Embryonic facial prominence (tissue), 1 donor: Measurements from ENCODE around the gene PKP3.

ENCODE experiments used
- DNase-seq: peaks from one replicate; pipeline ENCODE4 v3.0.0-alpha.2; 2016; ENCODE audit errors: extremely low spot score

PKP3 gene

DNA sequence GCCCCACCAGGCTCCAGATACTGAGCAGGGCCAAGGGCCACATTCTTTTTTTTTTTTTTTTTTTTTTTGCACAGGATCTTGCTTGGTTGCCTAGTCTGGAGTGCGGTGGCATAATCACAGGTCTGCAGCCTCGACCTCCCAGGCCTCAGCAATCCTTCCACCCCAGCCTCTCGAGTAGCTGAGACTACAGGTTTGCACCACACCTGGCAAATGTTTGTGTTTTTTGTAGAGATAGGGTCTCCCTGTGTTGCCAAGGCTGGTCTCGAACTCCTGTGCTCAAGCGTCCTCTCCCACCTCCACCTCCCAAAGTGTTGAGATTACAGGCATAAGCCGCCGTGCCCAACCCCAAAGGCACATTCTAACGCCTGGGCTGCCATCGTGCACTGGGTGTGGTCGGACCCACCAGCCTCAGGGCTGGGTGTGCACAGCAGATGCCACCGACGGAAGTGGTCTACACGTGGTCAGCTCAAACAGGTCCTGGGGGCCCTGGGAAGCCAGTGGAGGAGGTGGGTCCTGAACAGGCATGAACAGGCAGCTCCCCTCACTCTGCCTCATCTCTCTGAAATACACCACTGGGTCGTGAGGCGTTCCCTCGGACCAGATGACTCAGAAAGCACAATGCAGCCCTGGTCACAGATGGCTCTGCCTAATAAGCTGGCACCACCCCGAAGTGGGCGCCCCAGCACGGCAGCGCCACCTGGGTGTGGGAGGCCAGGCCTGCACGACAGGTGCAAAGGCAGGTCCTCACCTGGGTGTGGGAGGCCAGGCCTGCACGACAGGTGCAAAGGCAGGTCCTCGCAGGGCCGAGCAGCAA is 29.9 kb upstream of the PKP3 start:
- no peak for DNase-seq

DNA sequence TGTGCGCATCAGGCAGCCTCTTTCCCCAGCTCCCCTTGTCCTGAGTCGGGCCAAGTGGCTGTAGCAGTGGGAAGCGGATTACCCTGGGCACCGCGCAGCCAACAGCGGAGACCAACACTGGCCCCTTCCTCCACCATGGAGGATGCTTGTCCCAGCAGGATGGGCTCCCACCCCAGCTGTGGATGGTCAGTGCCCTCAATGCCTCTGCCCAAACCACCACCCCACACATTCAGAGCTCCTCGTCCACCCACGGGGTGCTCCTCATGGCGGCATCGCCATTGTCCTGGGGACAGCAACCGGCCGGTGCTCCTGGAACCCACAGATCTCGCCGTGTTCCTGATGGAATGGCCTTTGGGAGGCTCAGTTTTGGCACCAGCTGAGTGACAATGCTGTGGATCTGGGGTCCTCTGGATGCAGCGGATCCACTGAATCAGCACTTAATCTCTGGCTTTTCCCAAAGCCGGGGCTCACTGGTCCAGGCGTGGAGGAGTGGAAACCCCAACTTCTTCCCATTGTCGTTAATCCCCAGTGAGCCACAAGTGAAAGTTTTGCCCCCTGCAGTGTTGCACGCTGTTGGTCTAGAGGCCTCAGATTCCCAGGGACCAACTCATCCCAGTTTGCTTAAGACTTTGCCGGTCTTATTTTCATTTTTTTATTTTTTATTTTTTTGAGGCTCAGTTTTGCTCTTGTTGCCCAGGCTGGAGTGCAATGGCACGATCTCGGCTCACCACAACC is 28.9 kb upstream of the PKP3 start:
- no peak for DNase-seq

DNA sequence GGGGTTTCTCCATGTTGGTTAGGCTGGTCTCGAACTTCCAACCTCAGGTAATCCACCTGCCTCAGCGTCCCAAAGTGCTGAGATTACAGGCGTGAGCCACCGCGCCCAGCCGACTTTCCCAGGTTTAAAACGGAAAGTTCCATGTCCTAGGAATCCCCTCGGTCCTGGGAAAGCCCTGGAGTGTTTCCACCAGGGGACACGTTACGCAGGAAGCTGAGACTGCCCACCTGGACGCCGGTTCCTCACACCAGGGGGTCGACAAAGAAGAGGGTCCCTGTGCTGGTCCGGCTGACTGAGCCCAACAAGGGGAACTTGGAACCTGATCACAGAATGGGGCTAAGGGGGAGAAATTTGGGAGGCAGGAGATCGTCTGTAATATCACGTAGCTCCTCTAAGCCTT is 28.2 kb upstream of the PKP3 start:
- DNase-seq = no peak

DNA sequence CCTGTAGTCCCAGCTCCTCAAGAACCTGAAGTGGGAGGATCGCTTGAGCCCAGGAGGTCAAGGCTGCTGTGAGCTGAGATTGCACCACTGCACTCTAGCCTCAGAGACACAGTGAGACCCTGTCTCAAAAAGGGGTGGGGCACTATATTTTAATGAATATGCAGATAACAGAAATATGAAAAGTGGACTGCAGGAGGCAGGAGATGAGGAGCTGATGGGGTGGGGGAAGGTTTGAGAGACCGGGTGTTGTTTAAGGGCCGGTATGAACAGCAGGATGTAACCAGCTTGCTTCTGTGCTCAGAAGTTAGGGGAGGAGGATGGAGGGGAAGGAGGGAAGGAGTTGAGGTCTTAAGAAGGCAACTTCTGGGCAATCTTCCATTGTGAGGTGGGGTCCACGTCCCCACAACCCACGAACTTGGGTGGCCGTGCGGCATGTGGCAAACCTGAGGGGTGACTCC is 26.0 kb upstream of the PKP3 start:
- no peak for DNase-seq

DNA sequence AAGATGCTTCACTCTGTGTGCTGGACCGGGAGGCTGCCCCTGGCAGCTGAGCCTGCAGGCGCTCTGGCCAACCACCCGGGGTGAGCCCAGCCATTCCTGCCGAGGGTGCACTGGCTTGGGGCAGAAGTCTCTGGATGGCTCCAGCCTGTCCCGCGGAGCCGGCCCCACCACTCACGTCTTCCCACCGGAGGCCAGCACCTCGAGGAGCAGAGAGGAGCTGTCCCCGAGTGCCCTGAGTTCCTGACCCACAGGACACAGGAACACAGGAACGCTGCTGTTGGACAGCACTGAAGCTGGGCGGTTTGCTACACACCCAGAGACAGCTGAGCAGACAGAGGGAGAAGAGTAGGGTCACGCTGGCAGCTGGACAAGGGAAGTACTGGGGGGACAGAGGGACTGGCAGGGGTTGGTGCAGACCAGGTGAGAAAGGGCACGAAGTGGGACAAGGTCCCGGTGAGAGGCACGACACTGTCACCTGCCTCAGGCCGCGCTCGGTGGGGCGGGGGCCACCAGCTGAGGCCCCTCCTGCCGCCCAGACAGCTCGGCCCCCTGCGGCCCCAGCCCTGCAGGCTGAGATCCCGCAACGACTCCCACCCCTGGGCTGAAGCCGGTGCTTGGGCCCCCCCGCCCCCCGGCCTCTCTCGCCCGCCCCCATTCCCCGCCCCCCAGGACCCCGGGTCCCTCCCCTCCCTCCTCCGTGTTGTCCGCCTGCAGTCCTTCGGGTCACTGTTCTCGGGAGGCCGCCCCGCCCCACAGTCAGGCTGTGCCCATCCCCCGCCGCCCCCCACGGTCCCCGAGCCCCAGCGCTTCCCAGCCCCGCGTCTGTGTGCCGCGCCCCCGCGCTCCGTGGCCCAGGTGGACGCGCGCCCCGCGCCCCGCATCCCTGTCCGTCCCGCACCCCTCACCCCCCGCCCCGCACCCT is 25.3 kb upstream of the PKP3 start:
- DNase-seq = no peak

DNA sequence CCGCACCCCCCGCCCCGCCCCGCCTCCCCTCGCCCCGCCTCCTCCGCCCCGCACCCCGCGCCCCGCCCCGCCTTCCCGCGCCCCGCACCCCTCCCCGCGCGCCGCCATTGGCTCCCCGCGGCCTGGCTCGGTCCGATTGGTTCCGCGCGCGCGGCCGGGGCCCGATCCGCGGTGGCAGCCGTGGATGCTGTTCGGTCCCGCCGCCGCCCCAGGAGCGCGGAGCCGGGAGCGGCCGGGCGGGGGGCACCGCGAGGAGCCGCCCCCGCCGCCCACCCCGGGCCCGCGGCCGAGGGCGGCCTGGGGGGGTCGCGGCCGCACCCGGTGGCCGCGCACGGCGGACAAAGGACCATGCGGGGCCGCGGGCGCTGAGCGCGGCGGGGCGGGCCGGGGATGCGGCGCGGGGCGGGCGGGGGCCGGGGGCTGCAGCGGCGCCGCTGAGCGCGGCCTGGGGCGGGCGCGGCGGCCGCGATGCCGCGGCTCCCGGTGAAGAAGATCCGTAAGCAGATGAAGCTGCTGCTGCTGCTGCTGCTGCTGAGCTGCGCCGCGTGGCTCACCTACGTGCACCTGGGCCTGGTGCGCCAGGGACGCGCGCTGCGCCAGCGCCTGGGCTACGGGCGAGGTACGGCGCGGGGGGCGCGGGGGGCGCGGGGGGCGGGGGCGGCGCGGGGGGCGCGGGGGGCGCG is 24.5 kb upstream of the PKP3 start, which contains the start of gene B4GALNT4:
TSS of gene B4GALNT4 (plus strand) at position 164 of the 683 bp plus-strand sequence. CDS start at position 469, 305 bp downstream.
- DNase-seq = no peak

DNA sequence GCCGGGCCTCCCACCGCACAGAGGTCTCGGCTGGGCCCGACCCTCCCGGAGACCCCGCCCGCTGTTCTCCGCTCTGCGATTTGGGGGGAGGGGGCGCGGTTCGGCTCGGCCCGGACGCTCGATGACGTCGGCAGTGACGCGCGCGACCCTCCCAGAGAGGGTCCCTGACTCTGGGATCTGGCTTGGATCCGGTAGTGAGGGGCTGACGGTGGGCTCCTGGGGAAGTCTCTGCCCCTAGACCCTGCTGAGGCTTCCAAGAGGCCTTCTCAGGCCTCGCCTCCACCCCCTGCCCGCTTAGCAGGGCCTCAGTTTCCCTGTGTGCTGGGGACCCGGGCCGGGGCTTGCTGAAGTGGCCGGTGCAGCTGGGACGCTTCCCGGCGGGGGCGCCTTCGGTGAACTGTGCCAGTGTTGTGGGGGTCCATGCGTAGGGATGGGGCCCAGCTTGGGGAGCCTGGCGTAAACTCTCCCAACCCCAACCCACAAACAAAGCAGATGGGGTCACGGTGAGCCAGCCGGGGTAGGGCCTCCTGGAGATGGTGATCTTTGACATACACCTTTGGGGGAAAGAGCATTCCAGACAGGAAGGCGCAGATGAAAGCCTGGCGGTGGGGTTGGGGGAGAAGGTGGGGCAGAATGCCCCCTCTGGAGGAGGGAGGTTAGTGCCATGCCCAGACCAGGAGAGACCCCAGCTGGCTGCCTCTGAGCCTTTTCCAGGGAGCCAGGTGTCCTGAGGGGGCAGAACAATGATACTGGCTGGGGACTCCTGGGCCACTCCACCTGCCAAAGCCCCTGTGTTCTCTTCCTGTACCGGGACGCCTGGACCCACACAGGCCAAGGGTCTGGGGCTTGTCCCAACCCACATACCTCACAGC is 23.7 kb upstream of the PKP3 start:
- DNase-seq = no peak

DNA sequence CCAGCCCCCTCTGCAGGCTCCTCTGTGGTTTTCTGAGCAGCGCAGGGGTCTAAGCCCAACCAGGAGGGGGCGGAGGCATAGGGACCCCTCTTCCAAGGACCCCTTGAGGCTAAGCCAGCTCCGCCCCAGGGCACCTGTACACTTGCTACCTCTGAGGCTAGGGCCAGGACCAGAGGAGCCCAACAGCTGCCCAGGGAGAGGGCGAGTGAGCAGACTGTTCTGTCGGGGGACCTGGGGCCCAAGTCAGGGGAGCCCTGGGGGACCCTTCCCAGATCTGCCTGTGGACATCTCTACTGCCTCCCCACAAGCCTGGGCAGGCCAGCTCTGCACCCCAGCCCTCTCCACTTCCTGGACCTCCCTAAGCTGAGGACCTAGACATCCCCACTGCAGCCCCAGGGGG is 23.0 kb upstream of the PKP3 start:
- no peak for DNase-seq

DNA sequence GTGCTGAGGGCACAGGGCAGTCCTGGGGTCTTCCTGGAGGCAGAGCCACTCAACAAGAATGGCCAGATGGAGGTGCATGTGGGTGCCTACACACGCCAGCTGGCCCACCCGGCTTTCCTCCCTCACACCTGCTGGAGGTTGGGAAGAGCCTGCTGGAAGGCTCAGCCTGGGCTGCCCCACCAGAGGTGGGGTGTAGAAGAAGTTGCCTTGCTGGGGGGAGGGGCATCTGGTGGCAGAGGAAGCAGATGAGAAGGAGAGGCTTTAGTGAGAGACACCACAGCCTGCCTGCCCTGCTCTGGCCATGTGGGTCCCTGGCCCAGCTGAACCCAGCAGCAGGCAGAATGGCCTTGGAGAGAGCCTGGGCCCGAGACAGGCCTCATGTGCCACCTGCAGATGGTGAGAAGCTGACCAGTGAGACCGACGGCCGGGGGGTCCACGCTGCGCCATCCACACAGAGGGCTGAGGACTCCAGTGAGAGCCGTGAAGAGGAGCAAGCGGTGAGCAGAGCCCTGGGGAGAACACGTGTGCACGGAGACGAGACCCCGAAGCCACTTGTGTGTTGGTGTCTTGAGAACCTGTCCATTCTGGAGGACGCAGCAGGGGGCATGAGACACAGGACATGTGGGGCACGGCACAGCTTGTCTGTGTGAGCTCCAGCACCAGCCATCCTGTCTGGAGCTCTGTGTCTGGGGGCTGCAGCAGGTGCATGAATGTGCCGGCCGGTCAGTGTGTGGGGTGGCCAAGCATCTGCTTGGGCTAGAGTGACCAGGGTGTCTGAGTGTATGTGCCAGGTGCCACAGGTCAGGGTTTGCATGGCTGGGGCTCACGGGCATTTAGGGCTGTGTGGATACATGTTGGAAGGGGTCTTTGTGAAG is 22.1 kb upstream of the PKP3 start:
- no peak for DNase-seq

DNA sequence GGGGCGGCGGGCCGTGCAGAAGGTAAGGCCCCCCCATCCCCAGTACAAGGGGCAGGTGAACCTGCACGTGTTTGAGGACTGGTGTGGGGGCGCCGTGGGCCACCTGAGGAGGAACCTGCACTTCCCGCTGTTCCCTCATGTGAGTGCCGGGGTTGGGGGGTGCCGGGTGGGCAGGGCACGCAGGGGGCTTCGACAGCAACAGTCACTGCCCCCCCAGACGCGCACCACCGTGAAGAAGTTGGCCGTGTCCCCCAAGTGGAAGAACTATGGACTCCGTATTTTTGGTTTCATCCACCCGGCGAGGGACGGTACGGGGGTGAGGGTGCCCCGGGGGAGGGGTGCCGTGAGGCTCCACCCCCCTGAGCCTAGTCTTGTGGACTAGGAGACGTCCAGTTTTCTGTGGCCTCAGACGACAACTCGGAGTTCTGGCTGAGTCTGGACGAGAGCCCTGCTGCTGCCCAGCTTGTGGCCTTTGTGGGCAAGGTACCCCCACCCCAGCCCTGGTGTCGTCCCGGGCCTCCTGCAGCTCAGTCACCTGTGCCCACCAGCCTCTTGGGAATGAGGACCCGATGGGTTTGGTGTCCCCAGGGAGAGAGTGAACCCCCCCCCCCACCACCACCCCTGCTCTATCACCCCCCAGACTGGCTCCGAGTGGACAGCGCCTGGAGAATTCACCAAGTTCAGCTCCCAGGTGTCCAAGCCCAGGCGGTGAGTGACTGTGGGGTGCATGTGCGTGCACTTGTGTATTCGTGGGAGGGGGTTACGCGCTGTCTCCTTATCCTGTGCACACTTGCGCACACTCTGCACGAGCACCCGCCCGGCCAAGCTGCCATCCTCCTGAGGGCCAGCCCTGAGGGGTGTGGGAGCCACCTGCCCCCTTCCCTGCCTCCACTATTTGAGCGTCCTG is 20.9 kb upstream of the PKP3 start:
- no peak for DNase-seq

DNA sequence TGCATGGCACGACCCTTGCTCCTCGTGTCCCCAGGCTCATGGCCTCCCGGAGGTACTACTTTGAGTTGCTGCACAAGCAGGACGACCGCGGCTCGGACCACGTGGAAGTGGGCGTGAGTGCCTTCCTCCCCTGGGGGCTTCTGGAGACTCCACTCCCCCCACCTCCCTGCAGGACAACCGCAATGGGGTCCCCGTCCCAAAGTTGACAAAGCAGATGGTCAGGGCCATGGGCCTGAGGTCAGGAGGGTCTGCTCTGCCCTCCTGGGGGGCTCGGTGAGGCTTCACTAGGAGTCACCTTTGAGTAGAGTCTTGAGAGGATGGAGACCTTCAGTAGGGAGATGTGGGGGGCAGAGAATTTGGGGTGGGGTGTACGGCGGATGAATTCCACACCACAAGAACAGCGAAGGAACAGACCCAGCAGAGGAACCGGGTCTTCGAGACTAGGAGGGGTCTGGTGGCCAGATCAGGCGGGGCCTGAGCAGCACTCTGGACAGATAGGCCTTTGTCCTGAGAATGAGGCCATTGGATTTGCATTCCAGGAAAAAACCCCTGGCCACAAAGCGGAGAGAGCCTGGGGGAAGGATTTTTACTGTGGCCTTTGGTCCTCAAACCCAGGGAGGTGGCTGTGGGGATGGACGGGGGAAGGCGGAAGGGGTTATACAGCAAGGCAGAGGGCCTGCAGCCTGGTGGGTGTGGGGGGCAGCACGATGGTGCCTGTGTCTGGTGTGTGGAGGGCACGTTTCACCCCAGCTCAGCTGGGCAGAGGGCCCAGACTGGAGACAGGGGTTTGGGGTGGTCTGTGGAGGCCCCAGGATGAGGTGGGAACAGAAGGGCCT is 20.1 kb upstream of the PKP3 start:
- DNase-seq = no peak

DNA sequence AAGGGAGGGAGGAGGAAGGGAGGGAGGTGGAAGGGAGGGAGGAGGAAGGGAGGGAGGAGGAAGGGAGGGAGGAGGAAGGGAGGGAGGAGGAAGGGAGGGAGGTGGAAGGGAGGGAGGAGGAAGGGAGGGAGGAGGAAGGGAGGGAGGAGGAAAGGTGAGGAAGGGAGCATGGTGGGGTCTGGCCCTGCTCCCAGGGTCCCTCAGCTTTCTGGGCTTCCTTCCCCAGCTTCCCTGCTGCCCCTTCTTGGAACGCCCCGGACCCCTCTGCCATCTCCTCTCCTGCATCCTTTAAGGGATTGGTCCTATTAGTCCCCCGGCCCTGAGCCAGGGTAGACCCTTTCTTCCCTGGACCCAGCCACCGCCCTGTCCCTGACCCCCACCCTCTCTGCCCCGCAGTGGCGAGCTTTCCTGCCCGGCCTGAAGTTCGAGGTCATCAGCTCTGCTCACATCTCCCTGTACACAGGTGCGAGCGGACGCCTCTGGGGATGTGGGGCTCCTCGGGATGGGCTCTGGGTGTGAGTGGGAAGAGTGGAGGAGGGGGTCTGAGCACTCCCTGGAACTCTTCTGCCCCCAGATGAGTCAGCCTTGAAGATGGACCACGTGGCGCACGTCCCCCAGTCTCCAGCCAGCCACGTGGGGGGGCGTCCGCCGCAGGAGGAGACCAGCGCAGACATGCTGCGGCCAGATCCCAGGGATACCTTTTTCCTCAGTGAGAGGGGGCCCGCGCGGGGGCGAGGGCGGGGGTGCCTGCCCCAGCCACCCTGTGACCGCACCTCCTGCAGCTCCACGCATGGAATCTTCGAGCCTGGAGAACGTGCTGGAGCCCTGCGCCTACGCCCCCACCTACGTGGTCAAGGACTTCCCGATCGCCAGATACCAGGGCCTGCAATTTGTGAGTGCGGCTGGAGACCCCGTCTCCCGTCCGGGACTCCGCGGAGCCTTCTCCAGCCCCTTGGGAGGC is 18.7 kb upstream of the PKP3 start:
- no peak for DNase-seq

DNA sequence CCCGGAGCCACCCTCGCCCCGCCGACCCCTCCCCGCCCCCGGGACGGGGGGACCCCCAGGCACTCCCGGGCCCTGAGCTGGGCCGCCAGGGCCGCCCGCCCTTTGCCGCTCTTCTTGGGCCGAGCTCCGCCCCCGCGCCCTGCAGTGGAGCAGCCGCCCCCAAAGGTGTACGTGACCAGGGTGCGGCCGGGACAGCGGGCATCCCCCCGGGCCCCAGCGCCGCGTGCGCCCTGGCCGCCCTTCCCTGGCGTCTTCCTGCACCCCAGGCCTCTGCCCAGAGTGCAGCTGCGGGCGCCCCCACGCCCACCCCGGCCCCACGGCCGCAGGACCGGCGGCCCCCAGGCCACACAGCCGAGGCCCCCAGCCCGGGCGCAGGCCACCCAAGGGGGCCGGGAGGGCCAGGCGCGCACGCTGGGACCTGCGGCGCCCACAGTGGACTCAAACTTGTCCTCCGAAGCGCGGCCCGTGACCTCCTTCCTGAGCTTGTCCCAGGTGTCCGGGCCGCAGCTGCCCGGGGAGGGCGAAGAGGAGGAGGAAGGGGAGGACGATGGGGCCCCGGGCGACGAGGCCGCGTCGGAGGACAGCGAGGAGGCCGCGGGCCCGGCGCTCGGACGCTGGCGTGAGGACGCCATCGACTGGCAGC is 17.4 kb upstream of the PKP3 start:
- no peak for DNase-seq

DNA sequence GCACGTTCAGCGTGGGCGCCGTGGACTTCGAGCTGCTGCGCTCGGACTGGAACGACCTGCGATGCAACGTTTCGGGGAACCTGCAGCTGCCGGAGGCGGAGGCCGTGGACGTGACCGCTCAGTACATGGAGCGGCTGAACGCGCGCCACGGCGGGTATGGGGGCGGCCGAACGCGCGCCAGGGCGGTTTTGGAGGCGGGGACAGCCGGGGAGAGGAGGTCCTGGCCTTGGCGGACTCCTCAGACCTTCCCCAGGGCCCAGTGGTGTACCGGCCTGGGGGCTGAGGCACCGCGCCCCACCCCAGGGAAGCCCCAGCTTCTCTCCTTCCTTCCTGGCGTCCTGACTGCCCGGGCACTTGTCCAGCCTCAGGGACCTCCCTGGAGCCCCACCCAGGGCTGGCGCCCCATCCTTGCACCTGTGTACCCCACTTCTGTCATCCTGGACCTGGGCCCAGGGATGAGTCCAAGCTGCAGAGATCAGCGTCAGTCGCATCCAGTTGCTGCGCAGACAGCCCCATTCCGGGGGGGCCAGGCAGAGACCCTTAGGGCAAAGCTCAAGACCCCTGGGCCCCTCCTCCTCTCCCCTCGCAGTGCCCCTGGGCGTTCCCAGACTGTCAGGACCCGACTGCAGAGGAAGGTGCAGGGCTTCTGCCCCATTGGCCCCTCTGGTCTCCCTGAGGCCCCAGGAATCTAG is 16.7 kb upstream of the PKP3 start:
- no peak for DNase-seq

DNA sequence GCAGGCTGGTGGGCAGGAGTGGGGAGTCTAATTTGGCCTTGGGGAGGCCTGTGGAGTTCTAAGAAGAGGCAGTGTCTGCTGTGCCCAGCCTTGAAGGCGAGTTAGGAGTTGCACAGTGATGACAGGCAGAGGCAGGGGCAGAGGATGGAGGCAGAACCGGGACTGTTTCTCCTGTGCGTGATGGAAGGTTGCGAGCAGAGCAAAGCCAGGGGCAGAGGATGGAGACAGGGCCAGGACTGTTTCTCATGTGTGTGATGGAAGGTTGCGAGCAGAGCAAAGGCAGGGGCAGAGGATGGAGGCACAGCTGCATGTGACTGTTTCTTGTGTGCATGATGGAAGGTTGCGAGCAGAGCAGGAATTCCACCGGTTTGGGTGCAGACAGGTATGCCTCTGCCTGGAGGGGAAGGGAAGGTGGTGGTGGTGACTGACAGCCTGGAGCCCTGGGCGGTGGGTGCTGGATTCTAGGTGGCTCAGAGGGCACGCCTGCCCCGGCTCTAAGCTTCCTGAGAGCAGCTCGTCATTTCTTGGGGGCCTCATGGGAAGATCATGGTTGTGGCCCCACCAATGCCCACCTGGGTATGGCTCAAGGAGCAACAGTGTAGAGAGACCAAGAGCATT is 16.0 kb upstream of the PKP3 start:
- no peak for DNase-seq
